ENCODE data around the gene MYO7A.

The MYO7A gene

DNA sequence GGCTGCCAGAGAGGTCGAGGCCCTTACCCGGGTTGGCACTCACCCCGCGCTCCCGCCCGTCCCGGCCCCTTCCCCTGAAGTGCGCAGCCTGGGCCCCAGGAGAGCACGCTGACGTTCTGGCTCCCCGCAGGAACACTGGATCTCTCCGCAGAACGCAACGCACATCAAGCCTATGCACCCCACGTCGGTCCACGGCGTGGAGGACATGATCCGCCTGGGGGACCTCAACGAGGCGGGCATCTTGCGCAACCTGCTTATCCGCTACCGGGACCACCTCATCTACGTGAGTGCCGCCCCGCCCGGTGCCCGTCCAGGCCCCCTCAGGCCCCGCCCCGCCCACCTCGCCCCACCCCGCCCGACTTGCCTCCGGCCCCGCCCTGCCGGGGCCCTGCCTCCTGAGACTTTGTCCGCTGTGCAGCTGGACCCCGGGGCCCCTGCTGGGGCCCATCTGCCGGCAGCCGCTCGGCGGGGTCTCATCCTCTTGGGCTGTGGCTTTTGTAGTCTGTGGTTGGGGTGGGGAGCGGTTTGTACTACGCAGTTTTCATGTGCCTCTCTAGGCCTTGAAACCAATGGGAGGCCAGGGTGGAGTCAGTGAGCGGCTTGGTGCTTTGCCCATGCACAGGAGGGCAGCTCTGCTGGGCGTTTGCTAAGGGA lies 19.7 kb downstream of the MYO7A start:
- peak; percentile 59 for DNase-seq

DNA sequence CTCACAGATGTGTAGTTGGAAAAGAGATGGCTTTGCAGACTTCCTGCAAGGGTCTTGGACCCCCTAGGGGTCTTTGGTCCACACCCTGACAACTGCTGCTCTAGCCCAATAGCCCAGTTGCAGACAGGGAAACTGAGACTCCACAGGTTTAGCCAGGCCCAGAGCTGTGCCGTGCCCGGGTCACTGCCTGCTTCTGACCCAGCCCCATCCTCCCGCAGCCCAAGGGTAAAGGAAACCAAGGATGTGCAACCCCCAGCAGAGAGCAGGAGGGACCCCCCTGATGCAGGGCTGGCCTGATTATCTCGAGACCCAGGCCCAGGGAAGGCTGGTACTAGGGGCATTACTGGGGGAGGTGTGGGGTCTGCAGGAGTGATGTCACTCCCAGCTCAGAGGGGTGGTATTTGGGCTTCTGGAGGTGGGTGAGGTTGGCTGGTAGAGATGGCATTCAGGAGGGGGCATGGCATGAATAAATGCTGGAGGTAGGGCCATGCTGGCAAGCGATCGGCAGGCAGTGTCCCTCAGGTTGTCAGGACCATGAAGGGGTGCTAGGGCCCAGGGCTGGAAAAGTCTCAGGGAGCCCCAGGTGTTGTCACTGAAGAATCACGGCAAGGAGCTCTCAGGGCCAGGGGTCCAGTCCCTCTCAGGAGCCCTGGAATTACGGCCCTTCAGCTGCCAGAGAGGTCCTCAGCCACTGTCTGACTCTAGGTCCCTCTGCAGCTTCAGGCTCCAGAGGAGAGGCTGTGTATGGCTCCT lies 21.1 kb downstream of the MYO7A start:
- no peak for DNase-seq

DNA sequence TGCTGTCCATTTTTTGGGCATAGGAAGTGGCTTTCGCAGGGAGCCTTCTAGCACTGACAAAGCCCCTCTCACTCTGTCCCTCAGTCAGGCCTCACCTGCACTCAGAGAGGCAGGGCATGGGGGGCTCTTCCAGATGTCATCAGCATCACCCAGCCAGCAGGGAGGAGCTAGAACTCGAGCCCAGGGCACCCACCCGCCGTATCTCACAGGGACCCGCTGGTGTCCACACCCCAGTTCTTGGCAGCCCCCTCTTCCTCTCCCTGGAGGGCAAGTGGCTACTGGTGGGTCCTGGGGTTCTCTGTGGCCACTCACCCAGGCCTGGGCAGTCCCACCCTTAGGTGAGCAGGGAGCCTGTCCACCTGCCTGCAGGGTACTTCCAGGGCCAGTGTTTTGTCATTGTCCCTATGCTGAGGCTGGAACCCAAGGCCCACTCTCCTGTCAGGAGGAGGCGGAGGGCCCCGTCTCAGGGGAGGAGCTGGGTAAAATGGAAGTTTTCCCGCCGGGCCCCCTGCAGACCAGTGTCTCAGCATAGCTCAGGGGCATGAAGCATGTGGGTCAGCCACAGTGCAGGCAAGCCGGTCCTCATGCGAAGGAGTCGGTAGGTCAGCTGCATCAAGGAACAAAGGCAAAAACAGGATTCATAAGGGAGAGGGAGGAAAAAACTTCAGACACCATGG lies 21.8 kb downstream of the MYO7A start:
- no peak for DNase-seq

DNA sequence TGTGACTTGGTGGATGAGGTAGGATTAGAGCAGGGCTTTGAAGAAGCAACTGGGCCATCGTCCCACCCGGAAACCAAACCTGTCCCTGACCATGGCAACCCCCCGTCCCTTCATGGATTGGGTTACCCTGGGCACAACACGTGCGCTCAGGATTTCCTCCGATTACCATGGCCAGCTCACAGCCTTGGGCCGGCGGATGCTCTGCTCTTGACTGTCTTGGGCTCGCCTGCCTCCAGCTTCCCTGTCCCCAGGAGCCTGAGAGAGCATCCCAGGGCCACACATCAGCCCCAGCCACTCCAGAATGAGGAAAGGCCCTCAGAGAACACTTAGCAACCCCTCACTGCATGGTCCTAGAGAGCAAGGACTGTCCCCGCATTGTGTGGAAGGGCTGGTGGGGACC lies 22.8 kb downstream of the MYO7A start:
- DNase-seq: no peak

DNA sequence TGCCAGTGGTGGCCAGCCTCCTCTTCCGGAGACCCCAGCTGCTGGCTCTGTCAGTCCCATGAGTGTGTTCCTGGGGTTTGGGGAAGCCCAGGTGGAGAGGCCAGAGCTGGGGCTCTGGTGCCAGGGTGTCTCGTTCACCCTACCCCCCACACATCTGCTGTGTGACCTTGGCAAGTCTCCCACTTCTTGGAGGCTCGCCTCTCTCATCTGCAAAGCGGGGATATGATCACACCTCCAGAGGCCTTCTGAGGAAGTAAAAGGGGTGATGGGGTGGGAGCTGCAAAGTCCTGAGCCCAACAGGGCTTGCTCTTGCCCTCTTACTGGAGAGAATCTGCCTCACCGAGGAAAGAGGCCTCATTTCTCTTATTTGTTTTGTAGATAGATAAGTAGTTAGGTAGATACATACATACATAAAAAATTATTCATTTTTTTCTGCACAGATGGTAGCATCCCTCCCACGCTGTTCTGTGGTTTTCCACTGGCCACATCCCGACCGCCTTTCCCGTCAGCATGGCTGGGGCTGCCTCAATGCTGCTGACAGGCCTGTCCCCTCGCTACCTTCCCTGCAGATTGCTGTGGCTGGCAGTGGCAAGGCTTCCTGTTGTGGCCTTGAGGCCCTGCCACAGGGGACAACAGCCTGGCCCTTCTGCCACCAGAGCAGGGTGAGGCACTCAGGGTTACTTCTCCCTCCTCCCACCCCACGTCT lies 23.9 kb downstream of the MYO7A start:
- DNase-seq: no peak

DNA sequence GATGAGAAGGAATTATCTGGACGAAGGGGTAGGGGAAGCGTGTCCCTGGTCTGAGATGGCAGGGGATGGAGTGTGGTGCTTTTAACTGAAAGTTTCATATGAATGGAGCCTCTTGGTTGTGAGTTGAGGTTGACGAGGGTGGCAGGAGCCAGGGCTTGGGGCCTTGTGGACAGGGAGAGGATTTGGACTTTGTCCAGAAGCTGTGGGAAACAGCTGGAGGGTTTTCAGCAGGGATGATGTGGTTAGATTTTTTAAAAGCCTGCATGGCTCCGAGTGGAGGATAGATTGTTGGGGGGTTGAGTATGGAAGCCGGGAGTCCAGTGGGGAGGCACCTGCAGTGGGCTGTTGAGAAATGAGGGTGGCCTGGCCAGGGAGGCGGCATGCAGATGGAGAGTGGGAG lies 24.8 kb downstream of the MYO7A start:
- DNase-seq: no peak

DNA sequence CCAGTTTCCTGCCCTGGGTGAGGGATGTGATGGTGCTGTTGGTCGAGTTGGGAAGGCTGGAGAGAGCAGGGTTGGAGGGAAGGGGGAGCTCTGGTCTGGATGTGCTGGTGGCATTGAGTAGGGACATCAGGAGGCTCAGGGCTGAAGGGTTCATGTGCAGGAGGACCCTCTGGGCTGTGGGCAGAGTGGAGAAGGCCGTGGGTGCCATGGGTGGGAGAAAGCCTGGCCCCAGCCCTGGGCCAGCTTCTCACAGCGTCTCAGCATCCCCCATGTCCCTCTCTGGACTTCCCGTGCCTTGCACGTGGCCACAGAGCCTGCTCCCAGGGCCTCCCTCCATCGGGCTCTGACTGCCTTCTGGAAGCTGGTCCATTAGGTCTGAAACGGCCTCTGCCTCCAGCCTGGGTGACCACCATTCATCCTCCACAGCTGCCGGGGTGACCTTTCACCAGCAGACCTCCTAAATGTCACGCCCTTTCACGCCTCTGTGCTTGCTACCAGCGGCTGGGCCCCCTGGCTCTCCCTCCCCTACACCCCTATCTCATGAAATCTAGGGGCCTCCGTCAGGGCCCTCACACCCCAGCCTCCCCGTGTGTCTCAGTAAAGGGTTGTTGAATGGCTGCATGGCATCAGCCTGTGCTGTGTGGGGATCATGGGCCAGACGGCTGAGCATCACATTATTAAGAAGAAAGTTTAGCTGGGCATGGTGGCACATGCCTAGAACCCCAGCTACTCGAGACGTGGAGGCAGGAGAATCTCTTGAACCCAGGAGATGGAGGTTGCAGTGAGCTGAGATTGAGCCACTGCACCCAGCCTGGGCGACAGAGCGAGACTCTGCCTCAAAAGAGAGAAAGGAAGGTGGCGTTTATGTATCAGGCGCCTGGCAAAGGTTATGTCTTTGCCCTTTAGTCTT lies 25.5 kb downstream of the MYO7A start:
- no peak for DNase-seq

DNA sequence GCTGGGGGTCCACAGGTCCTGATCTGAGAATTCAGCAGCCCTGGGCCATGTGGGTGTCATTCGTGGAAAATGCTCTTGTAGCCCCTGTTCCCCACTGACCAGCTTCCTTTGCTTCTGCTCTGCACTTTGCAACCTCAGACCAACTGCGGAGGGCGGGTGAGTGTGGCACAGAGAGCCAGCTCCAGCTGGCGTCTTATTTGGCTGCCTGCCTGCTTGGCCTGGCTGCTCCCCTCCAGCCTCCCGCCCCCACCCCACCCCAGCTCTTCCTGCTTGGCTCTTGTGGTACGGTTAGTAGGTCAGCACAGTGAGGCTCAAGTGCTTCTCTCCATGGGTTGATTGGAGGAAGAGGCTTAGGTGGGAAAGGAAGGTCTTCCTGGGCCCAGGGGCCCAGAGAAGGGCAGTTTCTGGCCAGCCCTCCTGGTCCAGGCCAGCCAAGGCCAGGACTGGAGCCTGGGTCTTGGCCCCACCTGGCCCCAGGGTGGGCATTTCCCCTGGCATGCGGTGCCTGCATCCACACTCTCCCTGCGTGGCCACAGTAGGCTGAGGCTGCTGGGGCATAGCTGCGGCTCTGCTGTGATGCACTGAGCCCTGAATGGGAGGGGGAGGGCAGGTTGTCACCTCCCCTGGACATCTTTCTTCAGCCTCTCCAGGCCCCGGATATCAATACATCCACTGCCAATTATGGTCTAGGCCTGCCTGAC lies 26.5 kb downstream of the MYO7A start:
- peak; percentile 66 for DNase-seq

DNA sequence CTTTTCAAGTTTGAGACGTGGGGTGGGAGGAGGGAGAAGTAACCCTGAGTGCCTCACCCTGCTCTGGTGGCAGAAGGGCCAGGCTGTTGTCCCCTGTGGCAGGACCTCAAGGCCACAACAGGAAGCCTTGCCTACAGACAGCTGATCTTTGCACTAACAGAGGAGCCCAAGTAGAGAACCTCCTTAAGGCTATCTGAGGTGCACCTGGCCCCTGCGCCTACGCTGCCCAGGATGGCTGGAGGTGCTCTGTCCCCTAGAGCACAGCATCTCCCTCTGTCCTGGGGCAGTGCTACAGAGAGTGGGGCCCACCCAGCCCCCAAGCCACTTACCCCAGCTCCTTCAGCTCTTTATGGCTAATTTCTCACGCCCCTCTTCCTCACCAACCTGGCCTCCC lies 27.0 kb downstream of the MYO7A start:
- DNase-seq: no peak

DNA sequence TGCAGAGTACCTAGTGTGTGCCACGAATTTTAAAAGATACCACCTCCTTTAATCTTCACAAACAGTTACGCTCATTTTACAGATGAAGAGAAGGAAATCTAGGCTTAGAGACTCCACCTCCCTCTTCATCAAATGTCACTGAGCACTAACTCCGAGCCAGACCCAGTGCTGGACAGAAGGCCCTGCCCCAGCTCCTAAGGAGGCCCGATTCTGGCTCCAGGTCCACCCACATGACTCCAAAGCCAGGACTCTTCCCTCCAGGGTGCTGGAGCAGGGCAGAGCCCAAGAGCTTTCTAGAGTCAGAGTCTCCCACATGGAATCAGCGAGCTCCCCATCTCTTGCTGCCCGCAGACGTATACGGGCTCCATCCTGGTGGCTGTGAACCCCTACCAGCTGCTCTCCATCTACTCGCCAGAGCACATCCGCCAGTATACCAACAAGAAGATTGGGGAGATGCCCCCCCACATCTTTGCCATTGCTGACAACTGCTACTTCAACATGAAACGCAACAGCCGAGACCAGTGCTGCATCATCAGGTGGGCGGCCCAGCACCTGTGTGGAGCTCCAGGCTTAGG lies 27.6 kb downstream of the MYO7A start:
- DNase-seq: no peak

DNA sequence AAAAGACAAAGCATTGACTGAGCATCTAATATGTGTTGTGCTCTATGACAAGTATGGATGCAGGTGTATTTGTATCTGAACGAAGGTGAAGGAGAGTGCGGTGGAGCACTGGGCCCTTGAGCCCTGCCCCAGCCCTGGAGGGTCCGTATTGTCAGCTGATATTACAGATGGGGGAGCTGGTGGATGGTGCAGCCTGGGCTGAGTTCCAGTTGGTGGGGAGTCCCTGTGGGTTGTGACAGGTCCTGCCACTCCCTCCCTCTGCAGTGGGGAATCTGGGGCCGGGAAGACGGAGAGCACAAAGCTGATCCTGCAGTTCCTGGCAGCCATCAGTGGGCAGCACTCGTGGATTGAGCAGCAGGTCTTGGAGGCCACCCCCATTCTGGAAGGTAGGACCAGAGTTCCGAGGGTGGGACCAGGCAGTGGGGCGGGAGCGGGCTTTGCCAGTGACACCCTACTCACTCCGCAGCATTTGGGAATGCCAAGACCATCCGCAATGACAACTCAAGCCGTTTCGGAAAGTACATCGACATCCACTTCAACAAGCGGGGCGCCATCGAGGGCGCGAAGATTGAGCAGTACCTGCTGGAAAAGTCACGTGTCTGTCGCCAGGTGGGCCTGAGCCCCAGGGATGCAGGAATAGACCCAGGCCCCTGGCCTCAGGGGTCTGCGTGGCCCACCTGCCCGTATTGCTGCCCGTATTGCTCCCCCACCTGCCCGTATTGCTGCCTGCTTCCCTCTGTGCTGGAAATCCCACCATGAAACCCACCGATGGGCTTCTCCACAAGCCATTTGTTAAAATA lies 28.6 kb downstream of the MYO7A start:
- DNase-seq: no peak

DNA sequence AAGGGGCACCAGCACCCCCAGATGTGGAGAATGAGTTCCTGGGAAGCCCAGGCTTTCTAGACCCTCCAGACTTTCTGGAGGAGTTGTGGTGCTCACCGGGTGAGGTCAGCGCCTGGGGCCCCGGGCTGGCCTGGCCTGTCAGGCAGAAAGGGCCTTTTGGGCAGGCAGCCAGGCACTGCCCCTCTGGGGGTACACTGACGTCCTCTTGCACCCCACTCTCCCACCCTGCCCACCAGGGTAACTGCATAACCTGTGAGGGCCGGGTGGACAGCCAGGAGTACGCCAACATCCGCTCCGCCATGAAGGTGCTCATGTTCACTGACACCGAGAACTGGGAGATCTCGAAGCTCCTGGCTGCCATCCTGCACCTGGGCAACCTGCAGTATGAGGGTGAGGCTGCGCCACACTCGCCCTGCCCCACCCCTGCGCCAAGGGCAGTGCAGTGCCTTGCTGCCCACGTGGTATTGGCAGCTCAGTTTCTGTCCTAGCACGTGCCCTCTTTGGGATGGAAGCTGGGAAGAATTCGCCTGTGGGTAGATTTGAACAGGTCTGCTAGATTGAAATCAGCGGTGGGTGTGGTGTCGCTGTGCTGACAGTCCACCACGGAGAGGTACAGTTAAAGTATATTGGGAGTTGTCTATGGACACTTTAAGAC lies 30.1 kb downstream of the MYO7A start:
- no peak for DNase-seq

DNA sequence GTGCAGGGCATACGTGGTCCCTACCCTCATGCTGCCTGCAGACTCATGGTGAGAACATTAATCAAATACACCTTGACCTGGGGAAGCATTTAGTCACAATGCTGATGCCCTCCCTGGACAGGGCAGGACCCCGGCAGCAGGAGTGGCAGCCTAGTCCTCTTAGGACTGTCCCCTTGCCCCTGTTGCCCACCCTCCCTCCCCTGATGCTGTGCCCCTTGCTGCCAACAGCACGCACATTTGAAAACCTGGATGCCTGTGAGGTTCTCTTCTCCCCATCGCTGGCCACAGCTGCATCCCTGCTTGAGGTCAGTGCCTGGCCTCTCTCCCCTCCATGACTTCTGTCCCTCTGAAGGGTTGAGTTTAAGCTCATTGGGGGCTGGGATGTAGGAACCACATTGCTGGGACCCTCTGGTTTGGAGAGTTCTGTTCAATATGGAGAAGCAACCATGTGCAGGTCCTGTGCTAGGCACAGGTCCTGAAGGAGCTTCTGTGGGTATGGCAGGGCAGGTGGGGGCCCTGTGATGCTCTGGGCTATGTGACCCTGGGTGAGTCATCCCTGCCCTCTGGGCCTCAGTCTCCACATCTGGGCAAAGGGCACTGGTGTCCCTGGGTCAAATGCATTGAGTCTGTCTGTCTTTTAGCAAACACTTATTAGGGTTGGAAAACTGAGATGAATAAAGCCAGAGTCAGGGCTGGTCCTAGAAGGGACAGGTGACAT lies 31.3 kb downstream of the MYO7A start:
- DNase-seq: no peak

DNA sequence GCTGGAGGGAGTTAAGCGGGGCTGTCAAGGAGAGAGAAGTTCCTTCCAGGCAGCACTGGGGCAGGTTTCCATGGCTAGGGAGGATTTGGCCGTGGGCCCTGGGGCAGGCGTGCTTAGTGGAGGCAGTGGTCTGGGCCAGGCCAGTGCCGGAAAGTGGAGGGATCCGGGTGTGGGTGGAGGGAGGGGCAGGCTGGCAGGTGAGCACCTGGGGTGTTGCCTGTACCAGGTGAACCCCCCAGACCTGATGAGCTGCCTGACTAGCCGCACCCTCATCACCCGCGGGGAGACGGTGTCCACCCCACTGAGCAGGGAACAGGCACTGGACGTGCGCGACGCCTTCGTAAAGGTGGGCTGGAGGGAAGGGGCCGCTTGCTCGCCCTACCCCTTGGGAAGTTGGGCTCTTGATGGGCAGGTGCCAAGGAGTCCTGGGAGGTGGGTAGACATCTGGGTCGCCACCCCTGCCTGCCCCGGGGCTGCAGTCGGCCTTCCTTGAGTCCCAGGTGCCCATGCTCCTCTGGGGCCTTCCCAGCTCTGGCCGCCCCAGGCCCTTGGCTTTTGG lies 32.0 kb downstream of the MYO7A start:
- no peak for DNase-seq

DNA sequence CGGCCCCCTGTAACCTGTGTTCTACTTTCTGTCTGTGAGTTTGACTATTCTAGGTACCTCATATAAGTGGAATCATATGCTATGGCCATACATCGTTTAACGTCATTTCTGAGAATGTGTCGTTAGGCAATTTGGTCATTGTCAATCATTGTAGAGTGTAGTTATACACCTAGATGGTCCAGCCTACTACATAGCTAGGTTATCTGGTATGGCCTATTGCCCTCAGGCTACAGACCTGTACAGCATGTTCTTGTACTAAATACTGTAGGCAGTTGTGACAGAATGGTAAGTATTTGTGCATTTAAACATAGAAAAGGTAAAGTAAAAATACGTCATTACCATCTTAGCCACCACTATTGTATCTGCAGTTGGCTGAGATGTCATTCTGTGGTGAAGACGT lies 35.2 kb downstream of the MYO7A start:
- DNase-seq: no peak

DNA sequence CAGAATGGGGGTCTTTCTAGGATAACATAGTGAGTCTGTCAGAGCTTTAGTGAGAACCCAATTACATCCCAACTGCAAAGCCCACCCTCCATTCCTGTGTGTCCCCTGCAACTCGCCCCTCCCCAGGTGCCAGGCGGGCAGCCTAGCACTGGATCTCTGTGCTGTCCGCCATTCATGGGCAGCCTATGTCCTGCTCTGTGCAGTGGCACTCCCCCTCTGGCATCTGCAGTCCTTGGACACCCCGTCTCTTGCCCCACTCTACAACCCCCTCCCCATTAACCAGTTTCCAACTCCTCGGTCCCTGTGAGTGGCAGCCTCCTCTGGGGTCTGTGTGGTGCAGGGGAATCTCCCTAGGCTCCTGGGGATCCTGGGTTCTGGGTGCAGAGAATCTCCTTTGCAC lies 37.0 kb downstream of the MYO7A start:
- no peak for DNase-seq

DNA sequence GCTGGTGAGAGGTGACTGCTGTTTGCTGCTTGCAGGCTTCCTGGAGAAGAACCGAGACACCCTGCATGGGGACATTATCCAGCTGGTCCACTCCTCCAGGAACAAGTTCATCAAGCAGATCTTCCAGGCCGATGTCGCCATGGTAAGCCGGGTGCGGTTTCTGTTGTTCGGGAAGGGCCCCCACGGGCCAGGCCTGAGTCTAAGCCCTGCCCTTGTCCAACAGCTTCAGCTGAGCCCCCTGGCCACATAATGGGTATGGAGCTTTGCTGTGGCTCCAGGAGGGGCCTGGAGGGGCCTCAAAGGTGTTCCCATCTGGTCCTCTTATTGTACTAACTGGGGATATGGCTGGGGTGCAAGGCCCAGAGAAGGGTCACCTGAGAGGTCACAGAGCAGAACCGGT lies 38.0 kb downstream of the MYO7A start:
- no peak for DNase-seq

DNA sequence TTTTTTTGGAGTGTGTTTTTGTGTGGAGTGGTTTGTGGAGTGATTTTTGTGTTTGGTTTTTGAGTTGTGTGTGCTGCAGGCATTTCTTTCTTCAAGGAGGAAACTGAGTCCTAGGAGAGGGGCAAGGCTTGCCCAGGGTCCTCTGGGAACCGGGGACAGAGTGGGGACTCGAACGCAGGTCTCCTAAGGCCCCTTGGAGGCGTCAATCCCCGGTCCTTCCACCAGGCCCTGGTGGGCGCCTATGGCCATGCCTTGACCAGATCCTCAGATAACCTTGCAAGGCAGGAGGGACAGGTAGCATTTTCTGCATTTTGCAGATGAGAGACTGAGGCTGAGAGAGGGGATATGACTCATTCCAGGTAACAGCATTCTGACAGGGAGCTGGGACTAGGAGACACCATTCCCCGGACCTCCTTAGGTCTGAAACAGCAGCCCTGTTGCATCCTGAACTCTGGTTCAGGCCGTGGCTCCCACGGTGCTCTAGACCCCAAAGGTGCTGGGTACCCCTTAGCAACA lies 39.1 kb downstream of the MYO7A start:
- DNase-seq: no peak

DNA sequence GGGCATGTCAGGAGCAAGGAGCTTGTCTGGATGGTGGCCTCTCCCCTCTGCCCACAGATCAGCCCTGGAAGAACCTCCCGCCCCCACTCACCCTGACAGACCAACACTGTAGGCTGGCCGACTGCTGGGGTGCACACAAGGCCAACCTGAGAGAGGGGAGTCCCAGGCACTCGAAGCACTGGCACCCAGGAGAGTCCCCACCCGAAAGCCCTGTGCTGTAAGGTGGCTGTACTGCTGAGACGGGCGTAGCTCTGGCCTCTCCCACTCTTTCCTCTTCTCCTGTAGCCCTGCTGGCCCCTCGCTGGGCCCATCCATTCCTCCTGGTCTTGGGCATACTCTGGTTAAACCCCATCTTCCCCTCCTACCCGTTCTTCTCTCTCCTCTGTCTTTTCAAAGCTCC lies 39.7 kb downstream of the MYO7A start:
- DNase-seq: no peak

Data from COR-L47 (cell line).